K562 (cell line): ENCODE data around the gene SULT1A3. TPM values are rescaled to one million over a fixed set of nuclear protein-coding genes. Genes with fewer than 3 reads are reported as not detected.

Experiments
- ATAC-seq: fragments of 200-7000 bp; cut with Tn5 transposase; 3 replicates; pipeline ENCODE4 v1.9.1; 2020; ENCODE audit warnings: moderate library complexity
- BruUV-seq: library from RNA; stranded (reverse); fragments of 400-500 nt; replicated peaks from 2 replicates; lab custom pipeline; 2021; lab: Mats Ljungman, UMichigan
- CTCF ChIA-PET: fragments of 300-600 bp; formaldehyde crosslinking; extraction: SDS; loops from one replicate; lab custom pipeline; 2021; ENCODE audit warnings: low intra/inter-chr PET ratio; lab: Yijun Ruan, JAX
- POLR2A ChIA-PET: fragments of 300-600, 350-650 bp; sonication (Branson Sonifier 250); formaldehyde crosslinking; extraction: SDS; loops from one replicate; lab custom pipeline; 2021; ENCODE audit warnings: antibody characterized with exemption, inconsistent platforms; lab: Yijun Ruan, JAX
- DNase-seq, 4 experiments: peaks; one replicate each; pipeline versions ENCODE4 v3.0.0 to v3.0.0-alpha.2; 2011 to 2018; ENCODE audit warnings: low spot score in 3 of 4, mixed read lengths in 3 of 4; ENCODE audit errors: extremely low read depth in 1 of 4
- FAIRE-seq: peaks from 2 replicates; lab custom pipeline; 2011; peaks lifted over from hg19 to GRCh38; lab: Jason Lieb, UNC
- H2AFZ ChIP-seq: 2 replicates; pipeline ENCODE4 v1.6.0; 2011; ENCODE audit warnings: low read depth, low read length, control low read depth, inconsistent platforms
- H3K27ac ChIP-seq: fragments of 200-600 bp; 3 replicates; pipeline ENCODE4 v1.8.0; 2011; ENCODE audit warnings: low read depth, mild to moderate bottlenecking, control low read depth, inconsistent platforms, low read length, moderate library complexity, mixed read lengths; ENCODE audit errors: extremely low read depth
- H3K27me3 ChIP-seq, 2 experiments: fragments of 300-600 bp in 1 of 2; 2 replicates in 1 of 2; 3 replicates in 1 of 2; pipeline versions ENCODE4 v1.6.0 to v1.8.0; 2011; ENCODE audit warnings: inconsistent platforms in 2 of 2, low read length in 2 of 2, mild to moderate bottlenecking in 1 of 2, mixed read lengths in 1 of 2, moderate library complexity in 1 of 2; ENCODE audit not compliant: control insufficient read depth in 2 of 2, insufficient read depth in 2 of 2
- H3K36me3 ChIP-seq: fragments of 300-600 bp; 3 replicates; pipeline ENCODE4 v1.8.0; 2011; ENCODE audit warnings: mild to moderate bottlenecking, low read length, inconsistent platforms; ENCODE audit not compliant: control insufficient read depth, insufficient read depth
- H3K4me1 ChIP-seq, 2 experiments: fragments of 200-600 bp in 1 of 2; replicated peaks in 1 of 2; 2 replicates in 1 of 2; 3 replicates in 1 of 2; pipeline versions ENCODE4 v1.5.1 to v1.8.0; 2011; ENCODE audit warnings: inconsistent platforms in 2 of 2, low read length in 2 of 2, mild to moderate bottlenecking in 1 of 2, mixed read lengths in 1 of 2, moderate library complexity in 1 of 2; ENCODE audit not compliant: control insufficient read depth in 2 of 2, insufficient read depth in 2 of 2
- H3K4me2 ChIP-seq: 2 replicates; pipeline ENCODE4 v1.6.1; 2011; ENCODE audit warnings: low read length, control low read depth, inconsistent platforms, mixed read lengths; ENCODE audit not compliant: insufficient read depth
- H3K4me3 ChIP-seq: fragments of 200-600 bp; sonication (generic), shearing (Covaris generic); 2 replicates; pipeline ENCODE4 v1.5.1; 2016; ENCODE audit warnings: control low read depth, inconsistent platforms
- H3K79me2 ChIP-seq: fragments of 200-600 bp; 3 replicates; pipeline ENCODE4 v1.8.0; 2011; ENCODE audit warnings: low read length, inconsistent platforms; ENCODE audit not compliant: control insufficient read depth, insufficient read depth
- H3K9ac ChIP-seq, 2 experiments: 2 replicates each; pipeline versions ENCODE4 v1.6.0 to v1.6.1; 2011; ENCODE audit warnings: low read depth in 2 of 2, low read length in 2 of 2, control low read depth in 1 of 2, inconsistent platforms in 1 of 2, mild to moderate bottlenecking in 1 of 2, mixed read lengths in 1 of 2; ENCODE audit not compliant: insufficient read depth in 1 of 2
- H3K9me1 ChIP-seq: one replicate; pipeline ENCODE4 v1.6.0; 2011; ENCODE audit warnings: inconsistent platforms, mild to moderate bottlenecking, low read length, moderate library complexity; ENCODE audit not compliant: control insufficient read depth, insufficient read depth
- H3K9me3 ChIP-seq: replicated peaks from 2 replicates; pipeline ENCODE4 v1.5.1; 2011; ENCODE audit warnings: low read depth, low read length, inconsistent platforms; ENCODE audit not compliant: control insufficient read depth, insufficient read depth
- H4K20me1 ChIP-seq: replicated peaks from 2 replicates; pipeline ENCODE4 v1.6.1; 2011; ENCODE audit warnings: low read length, inconsistent platforms, mixed read lengths; ENCODE audit not compliant: control insufficient read depth, insufficient read depth
- CTBP1 ChIP-seq: fragments of 450-650 bp; IDR thresholded peaks from 2 replicates; pipeline ENCODE4 v1.6.1; 2016; ENCODE audit warnings: borderline replicate concordance
- CXXC5 ChIP-seq: fragments of 250-450 bp; sonication (Bioruptor Pico); IDR thresholded peaks from 2 replicates; pipeline ENCODE4 v1.8.0; 2022; ENCODE audit warnings: inconsistent platforms, mild to moderate bottlenecking, moderate library complexity
- GATAD2B ChIP-seq: fragments of 450-650 bp; IDR thresholded peaks from 2 replicates; pipeline ENCODE4 v1.6.1; 2017; ENCODE audit warnings: mild to moderate bottlenecking, borderline replicate concordance
- HLTF ChIP-seq: fragments of 450-650 bp; IDR thresholded peaks from 2 replicates; pipeline ENCODE4 v1.6.1; 2016
- MEIS2 ChIP-seq: fragments of 450-650 bp; IDR thresholded peaks from 2 replicates; pipeline ENCODE4 v1.6.1; 2014; ENCODE audit warnings: mild to moderate bottlenecking; ENCODE audit not compliant: partially characterized antibody
- NRF1 ChIP-seq, 2 experiments: fragments of 450-650 bp; IDR thresholded peaks in 1 of 2; conservative IDR thresholded peaks in 1 of 2; 2 replicates each; pipeline ENCODE4 v1.6.1; 2014; ENCODE audit warnings: mild to moderate bottlenecking in 2 of 2
- PHF8 ChIP-seq: fragments of 200-600 bp; sonication (generic); IDR thresholded peaks from 2 replicates; pipeline ENCODE4 v1.6.1; 2012; ENCODE audit warnings: mixed run types, mild to moderate bottlenecking, inconsistent platforms, low read length, moderate library complexity, borderline replicate concordance
- POLR2G ChIP-seq: fragments of 200-400 bp; formaldehyde crosslinking; IDR thresholded peaks from 2 replicates; pipeline ENCODE4 v1.6.1; 2017; ENCODE audit warnings: low read depth, mild to moderate bottlenecking, antibody characterized with exemption, low read length, moderate library complexity
- RBFOX2 ChIP-seq: fragments of 200-400 bp; formaldehyde crosslinking; IDR thresholded peaks from 2 replicates; pipeline ENCODE4 v1.6.1; 2017; ENCODE audit warnings: low read depth, mild to moderate bottlenecking, low read length, moderate library complexity
- RUNX1 ChIP-seq: sonication (generic); IDR thresholded peaks from 2 replicates; pipeline ENCODE4 v1.6.1; 2016; ENCODE audit warnings: antibody characterized with exemption, low read depth
- SIN3B ChIP-seq: fragments of 450-650 bp; IDR thresholded peaks from 2 replicates; pipeline ENCODE4 v1.6.1; 2017; ENCODE audit warnings: low read depth, mild to moderate bottlenecking, moderate library complexity
- ZBTB7A ChIP-seq: IDR thresholded peaks from 2 replicates; pipeline ENCODE4 v1.6.1; 2011; ENCODE audit warnings: low read depth, mild to moderate bottlenecking, low read length, moderate library complexity, borderline replicate concordance; ENCODE audit not compliant: control insufficient read depth
- ZFX ChIP-seq: sonication (generic); formaldehyde crosslinking; IDR thresholded peaks from 2 replicates; pipeline ENCODE4 v1.8.0; 2022; ENCODE audit warnings: mild to moderate bottlenecking, missing genetic modification reagents, moderate library complexity
- WGBS: fragments of 100-300 bp; shearing (Covaris generic); methylation state at CpG from one replicate; pipeline ENCODE4 v1.1.6; 2016; ENCODE audit warnings: low coverage, mixed read lengths; ENCODE audit not compliant: insufficient coverage; ENCODE audit errors: missing lambda C conversion rate; 5-methylcytosine and 5-hydroxymethylcytosine counted together
- in situ Hi-C: fragments of 300-500 bp; cut with MboI; formaldehyde crosslinking; loops from 4 replicates; pipeline ENCODE4 v1.15.0; 2018; ENCODE audit warnings: inconsistent platforms, mixed read lengths
- intact Hi-C: fragments of 100-400 bp; cut with micrococcal nuclease; formaldehyde crosslinking; loops from 2 replicates; pipeline ENCODE4 v1.14.2; 2022
- polyA plus RNA-seq, 8 experiments: library from polyadenylated mRNA; depleted of rRNA in 4 of 8; stranded (reverse) in 5 of 8; unstranded in 3 of 8; fragments of >200 nt; fragmentation: Nextera tagmentation in 2 of 8; fragmentation: Illumina TruSeq in 1 of 8; extraction: Ambion mirVana in 2 of 8; extraction: Trizol in 1 of 8; gene quantifications; 2 replicates each; pipeline versions ENCODE4 v1.2.1 to v1.2.3, GENCODE V29; 2011 to 2014; ENCODE audit warnings: inconsistent platforms in 1 of 8, missing spikeins in 1 of 8
- total RNA-seq, 7 experiments: library from RNA; depleted of rRNA in 6 of 7; stranded (reverse); fragments of >200 nt in 6 of 7; fragmentation: Illumina TruSeq in 2 of 7; extraction: Trizol in 2 of 7; gene quantifications; 2 replicates each; pipeline versions ENCODE4 v1.2.1 to v1.2.3, GENCODE V29; 2011 to 2021; ENCODE audit warnings: low replicate concordance in 1 of 7
- TF ChIP-seq, protein P1 (sequence below), 3 experiments: fragments of 200-800 bp in 1 of 3; fragments of 250-450 bp in 1 of 3; fragments of 450-650 bp in 1 of 3; sonication (Bioruptor Pico) in 1 of 3; sonication (Bioruptor generic) in 1 of 3; formaldehyde crosslinking in 1 of 3; IDR thresholded peaks; 2 replicates each; pipeline versions ENCODE4 v1.6.1 to v1.8.0; 2016 to 2022; ENCODE audit warnings: mild to moderate bottlenecking in 2 of 3, missing genetic modification characterization in 2 of 3, missing compliant biosample characterization in 1 of 3, moderate library complexity in 1 of 3
- TF ChIP-seq, protein P2 (sequence below): fragments of 450-650 bp; IDR thresholded peaks from 2 replicates; pipeline ENCODE4 v1.6.1; 2016; ENCODE audit warnings: borderline replicate concordance

The SULT1A3 gene
- total and polyA plus RNA-seq, 9 of the 15 experiments (the other 6 are each of a cell fraction or from before 2014, with no cell fraction given), result 2.4 to 18.0 (median 7.3) TPM

DNA sequence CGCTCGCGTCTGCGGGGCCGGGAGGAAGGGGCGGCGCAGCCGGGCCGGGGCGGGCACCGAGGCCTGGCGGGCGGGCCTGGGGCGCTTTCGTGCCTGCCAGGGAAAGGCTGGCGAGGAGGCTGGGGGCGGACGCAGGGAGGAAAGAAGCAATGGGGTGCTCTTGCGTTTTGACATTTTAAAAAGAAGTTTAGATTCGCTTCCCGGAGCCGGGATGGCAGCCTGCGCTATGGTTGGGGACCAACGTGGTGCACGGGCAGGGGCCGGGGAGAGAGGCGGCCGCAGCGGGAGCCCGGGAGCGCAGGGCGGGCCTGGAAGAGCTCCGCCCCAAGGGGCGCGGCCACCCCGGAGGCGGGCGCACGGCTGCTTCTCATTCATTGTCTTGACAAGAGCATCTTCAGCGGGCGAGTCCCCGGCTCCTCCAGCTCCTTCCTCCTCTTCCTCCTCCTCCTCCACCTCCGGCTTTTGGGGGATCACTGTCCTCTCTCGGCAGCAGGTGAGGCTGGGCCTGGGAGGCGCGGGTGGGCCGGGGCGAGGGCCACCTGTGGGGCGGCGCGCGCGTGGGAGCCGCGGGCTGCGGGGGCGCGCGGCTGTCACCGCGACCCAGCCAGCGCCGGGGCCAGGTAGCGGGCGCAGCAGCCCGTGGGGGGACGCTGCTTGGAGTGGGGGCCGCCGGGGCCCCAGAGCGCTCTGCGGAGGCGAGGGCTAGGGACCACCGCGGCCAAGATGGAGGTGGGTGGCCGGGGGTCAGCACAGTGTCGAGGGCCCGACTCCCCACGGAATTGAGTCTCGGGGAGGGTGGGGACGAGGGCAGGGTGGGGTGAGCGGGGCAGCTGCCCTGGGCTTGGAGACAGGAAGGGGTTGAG, 15.6 kb upstream of the SULT1A3 start, which contains the start of gene CORO1A:
Gene CORO1A, plus strand, starts transcription at position 370 of the 863 bp plus-strand sequence. CDS start 1,608 bp downstream, outside the sequence.
- intact Hi-C loops, result no loop called here
- no peaks in the 10 kb centered on the region for H3K79me2 ChIP-seq
- peak within 1 kb of the TSS; percentile 51 for H3K4me3 ChIP-seq
- FAIRE-seq (peak; percentile 66), ATAC-seq (peak; percentile 89), DNase-seq (peak; percentile 82 to 88 (median 82))
- H3K9ac ChIP-seq, result peak within 1 kb of the TSS in 1 of 2 experiments; percentile 87; a peak in 2 of 4 replicates
- peaks cover 32 to 58% of the 10 kb centered on the region in 2 experiments for H3K4me1 ChIP-seq
- no peaks in the 10 kb centered on the region for H3K9me3 ChIP-seq
- H3K9me1 ChIP-seq, result no peaks in the 10 kb centered on the region
- ChIA-PET POLR2A (interaction anchor here (0.6 kb wide), 1 partner anchor 131 kb away, joined by 3 read pairs; no protein-coding TSS in a partner anchor), CTCF (interaction anchor here (0.6 kb wide), 1 partner anchor 186 kb away, joined by 4 read pairs; no protein-coding TSS in a partner anchor)
- no peak within 1 kb of the TSS for H3K27ac ChIP-seq
- in situ Hi-C loops, result no loop called here
- H3K36me3 ChIP-seq, result 0 out of 3 replicates have a peak, but pooled peaks cover 3% of the 10 kb centered on the region
- BruUV-seq, result no TSS peak
- WGBS, result 2% methylated on average over 32 of the region's 81 CpGs
- H3K4me2 ChIP-seq, result peak within 1 kb of the TSS; percentile 41
- peak within 1 kb of the TSS; percentile 85 for H2AFZ ChIP-seq
- no peaks in the 10 kb centered on the region for H3K27me3 ChIP-seq
- no peaks in the 10 kb centered on the region for H4K20me1 ChIP-seq
- TF ChIP-seq, protein P1, sequence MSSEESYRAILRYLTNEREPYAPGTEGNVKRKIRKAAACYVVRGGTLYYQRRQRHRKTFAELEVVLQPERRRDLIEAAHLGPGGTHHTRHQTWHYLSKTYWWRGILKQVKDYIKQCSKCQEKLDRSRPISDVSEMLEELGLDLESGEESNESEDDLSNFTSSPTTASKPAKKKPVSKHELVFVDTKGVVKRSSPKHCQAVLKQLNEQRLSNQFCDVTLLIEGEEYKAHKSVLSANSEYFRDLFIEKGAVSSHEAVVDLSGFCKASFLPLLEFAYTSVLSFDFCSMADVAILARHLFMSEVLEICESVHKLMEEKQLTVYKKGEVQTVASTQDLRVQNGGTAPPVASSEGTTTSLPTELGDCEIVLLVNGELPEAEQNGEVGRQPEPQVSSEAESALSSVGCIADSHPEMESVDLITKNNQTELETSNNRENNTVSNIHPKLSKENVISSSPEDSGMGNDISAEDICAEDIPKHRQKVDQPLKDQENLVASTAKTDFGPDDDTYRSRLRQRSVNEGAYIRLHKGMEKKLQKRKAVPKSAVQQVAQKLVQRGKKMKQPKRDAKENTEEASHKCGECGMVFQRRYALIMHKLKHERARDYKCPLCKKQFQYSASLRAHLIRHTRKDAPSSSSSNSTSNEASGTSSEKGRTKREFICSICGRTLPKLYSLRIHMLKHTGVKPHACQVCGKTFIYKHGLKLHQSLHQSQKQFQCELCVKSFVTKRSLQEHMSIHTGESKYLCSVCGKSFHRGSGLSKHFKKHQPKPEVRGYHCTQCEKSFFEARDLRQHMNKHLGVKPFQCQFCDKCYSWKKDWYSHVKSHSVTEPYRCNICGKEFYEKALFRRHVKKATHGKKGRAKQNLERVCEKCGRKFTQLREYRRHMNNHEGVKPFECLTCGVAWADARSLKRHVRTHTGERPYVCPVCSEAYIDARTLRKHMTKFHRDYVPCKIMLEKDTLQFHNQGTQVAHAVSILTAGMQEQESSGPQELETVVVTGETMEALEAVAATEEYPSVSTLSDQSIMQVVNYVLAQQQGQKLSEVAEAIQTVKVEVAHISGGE (CRISPR knock-in tag; IDR thresholded peaks at IDR 0.05), result 0 out of 6 replicates have a peak, but pooled peaks of 1 of the 3 experiments have one; percentile 18
- TF ChIP-seq CXXC5, result peak; percentile 43; the same call in 1 of the 2 replicates
- TF ChIP-seq NRF1 (conservative IDR thresholded peaks at IDR 0.05 in 1 of 2, IDR thresholded peaks at IDR 0.05 in 1 of 2), result peak; percentile 44 to 63; a peak in 3 of 4 replicates
- peak; percentile 70 for TF ChIP-seq MEIS2
- peak; percentile 33; the same call in 1 of the 2 replicates for TF ChIP-seq CTBP1
- TF ChIP-seq RUNX1, result no peak
- no peak for TF ChIP-seq HLTF
- TF ChIP-seq ZBTB7A, result peak; percentile 21; the same call in 1 of the 2 replicates
- peak; percentile 57; the same call in 1 of the 2 replicates for TF ChIP-seq POLR2G
- TF ChIP-seq RBFOX2, result peak; percentile 61
- TF ChIP-seq PHF8, result peak; percentile 34; the same call in 1 of the 2 replicates
- TF ChIP-seq, protein P2, sequence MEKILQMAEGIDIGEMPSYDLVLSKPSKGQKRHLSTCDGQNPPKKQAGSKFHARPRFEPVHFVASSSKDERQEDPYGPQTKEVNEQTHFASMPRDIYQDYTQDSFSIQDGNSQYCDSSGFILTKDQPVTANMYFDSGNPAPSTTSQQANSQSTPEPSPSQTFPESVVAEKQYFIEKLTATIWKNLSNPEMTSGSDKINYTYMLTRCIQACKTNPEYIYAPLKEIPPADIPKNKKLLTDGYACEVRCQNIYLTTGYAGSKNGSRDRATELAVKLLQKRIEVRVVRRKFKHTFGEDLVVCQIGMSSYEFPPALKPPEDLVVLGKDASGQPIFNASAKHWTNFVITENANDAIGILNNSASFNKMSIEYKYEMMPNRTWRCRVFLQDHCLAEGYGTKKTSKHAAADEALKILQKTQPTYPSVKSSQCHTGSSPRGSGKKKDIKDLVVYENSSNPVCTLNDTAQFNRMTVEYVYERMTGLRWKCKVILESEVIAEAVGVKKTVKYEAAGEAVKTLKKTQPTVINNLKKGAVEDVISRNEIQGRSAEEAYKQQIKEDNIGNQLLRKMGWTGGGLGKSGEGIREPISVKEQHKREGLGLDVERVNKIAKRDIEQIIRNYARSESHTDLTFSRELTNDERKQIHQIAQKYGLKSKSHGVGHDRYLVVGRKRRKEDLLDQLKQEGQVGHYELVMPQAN, result no peak
- TF ChIP-seq ZFX (CRISPR knock-in tag), result peak; percentile 54
- 0 out of 2 replicates have a peak, but pooled peaks have one; percentile 27 for TF ChIP-seq SIN3B
- peak; percentile 7; the same call in 1 of the 2 replicates for TF ChIP-seq GATAD2B
